HepG2 (cell line): Measurements from ENCODE around the gene IGF2. TPM values are rescaled to one million over a fixed set of nuclear protein-coding genes. Genes with fewer than 3 reads are reported as not detected.

Source experiments
- E2F2 ChIP-seq: sonication (generic); formaldehyde crosslinking; IDR thresholded peaks from 2 replicates; pipeline ENCODE4 v1.4.0; 2020; ENCODE audit warnings: missing genetic modification reagents, borderline replicate concordance
- GATAD1 ChIP-seq: IDR thresholded peaks from 2 replicates; pipeline ENCODE4 v1.6.1; 2016; ENCODE audit warnings: missing genetic modification reagents, missing compliant biosample characterization
- GLI4 ChIP-seq: sonication (generic); formaldehyde crosslinking; IDR thresholded peaks from 2 replicates; pipeline ENCODE4 v1.5.1; 2020; ENCODE audit warnings: missing genetic modification reagents, mild to moderate bottlenecking, moderate library complexity, borderline replicate concordance
- HNF1A ChIP-seq, 2 experiments: sonication (generic) in 1 of 2; formaldehyde crosslinking in 1 of 2; IDR thresholded peaks; 2 replicates each; pipeline versions ENCODE4 v1.4.0 to v1.6.1; 2016 to 2020; ENCODE audit warnings: borderline replicate concordance in 1 of 2, low read depth in 1 of 2, mild to moderate bottlenecking in 1 of 2, missing genetic modification reagents in 1 of 2
- HNF4A ChIP-seq: sonication (generic); formaldehyde crosslinking; IDR thresholded peaks from 2 replicates; pipeline ENCODE4 v1.4.0; 2020; ENCODE audit warnings: missing genetic modification reagents
- HOXA3 ChIP-seq: sonication (generic); formaldehyde crosslinking; IDR thresholded peaks from 2 replicates; pipeline ENCODE4 v1.5.0; 2020; ENCODE audit warnings: missing genetic modification reagents
- NPAS2 ChIP-seq: sonication (generic); formaldehyde crosslinking; IDR thresholded peaks from 2 replicates; pipeline ENCODE4 v1.8.0; 2022; ENCODE audit warnings: mild to moderate bottlenecking, missing genetic modification reagents, borderline replicate concordance
- RFX5 ChIP-seq: IDR thresholded peaks from 2 replicates; pipeline ENCODE4 v1.6.1; 2011; ENCODE audit warnings: low read depth, low read length, improper control_type of control experiment
- SMAD3 ChIP-seq: sonication (generic); formaldehyde crosslinking; IDR thresholded peaks from 2 replicates; pipeline ENCODE4 v1.4.0; 2020; ENCODE audit warnings: missing genetic modification reagents
- SNRNP70 ChIP-seq: fragments of 200-400 bp; formaldehyde crosslinking; IDR thresholded peaks from 2 replicates; pipeline ENCODE4 v1.6.1; 2017; ENCODE audit warnings: mild to moderate bottlenecking, low read depth, low read length, moderate library complexity
- ZFY ChIP-seq: sonication (generic); formaldehyde crosslinking; IDR thresholded peaks from 2 replicates; pipeline ENCODE4 v1.4.0; 2020; ENCODE audit warnings: missing genetic modification reagents
- ZKSCAN1 ChIP-seq: fragments of 150-350 bp; IDR thresholded peaks from 2 replicates; pipeline ENCODE4 v1.6.1; 2014; ENCODE audit warnings: low read length
- ZNF33A ChIP-seq: sonication (generic); formaldehyde crosslinking; IDR thresholded peaks from 2 replicates; pipeline ENCODE4 v1.5.1; 2020; ENCODE audit warnings: missing genetic modification reagents, mild to moderate bottlenecking, moderate library complexity, borderline replicate concordance
- ZNF446 ChIP-seq: sonication (generic); formaldehyde crosslinking; IDR thresholded peaks from 2 replicates; pipeline ENCODE4 v1.5.0; 2020; ENCODE audit warnings: mild to moderate bottlenecking, missing genetic modification reagents
- ZNF562 ChIP-seq: sonication (generic); formaldehyde crosslinking; IDR thresholded peaks from 2 replicates; pipeline ENCODE4 v1.8.0; 2022; ENCODE audit warnings: missing genetic modification reagents, borderline replicate concordance
- ZNF563 ChIP-seq: sonication (generic); formaldehyde crosslinking; IDR thresholded peaks from 2 replicates; pipeline ENCODE4 v1.8.0; 2022; ENCODE audit warnings: mild to moderate bottlenecking, moderate library complexity, missing genetic modification reagents
- ZNF782 ChIP-seq: sonication (generic); formaldehyde crosslinking; IDR thresholded peaks from 2 replicates; pipeline ENCODE4 v1.4.0; 2020; ENCODE audit warnings: missing genetic modification reagents, mild to moderate bottlenecking, borderline replicate concordance
- polyA plus RNA-seq, 8 experiments: library from polyadenylated mRNA; depleted of rRNA in 3 of 8; stranded (reverse) in 7 of 8; unstranded in 1 of 8; fragments of >200 nt; fragmentation: Illumina TruSeq in 4 of 8; extraction: Trizol in 4 of 8; gene quantifications; 2 replicates each; pipeline versions ENCODE4 v1.2.1 to v1.2.3, GENCODE V29; 2011 to 2016; ENCODE audit warnings: low read depth in 4 of 8, missing spikeins in 1 of 8, mixed read lengths in 1 of 8; ENCODE audit not compliant: insufficient read depth in 1 of 8
- total RNA-seq, 5 experiments: library from RNA; depleted of rRNA; stranded (reverse); fragments of >200 nt; fragmentation: Illumina TruSeq; extraction: Trizol; gene quantifications; 2 replicates each; pipeline ENCODE4 v1.2.3, GENCODE V29; 2016; ENCODE audit warnings: low read depth in 1 of 5
- TF ChIP-seq, protein P1 (sequence below): sonication (generic); formaldehyde crosslinking; IDR thresholded peaks from 2 replicates; pipeline ENCODE4 v1.4.0; 2020; ENCODE audit warnings: missing genetic modification reagents
- TF ChIP-seq, protein P2 (sequence below): IDR thresholded peaks from 2 replicates; pipeline ENCODE4 v1.6.1; 2018; ENCODE audit warnings: missing genetic modification reagents

Gene IGF2
- total and polyA plus RNA-seq, 2 of the 13 experiments (the other 11 are each of a cell fraction or from before 2014, with no cell fraction given): 79.1 to 254 TPM

GRCh38 chr11:2134022-2135010, 4.9 kb downstream of the IGF2 start (continued):
- TF ChIP-seq, protein P1, sequence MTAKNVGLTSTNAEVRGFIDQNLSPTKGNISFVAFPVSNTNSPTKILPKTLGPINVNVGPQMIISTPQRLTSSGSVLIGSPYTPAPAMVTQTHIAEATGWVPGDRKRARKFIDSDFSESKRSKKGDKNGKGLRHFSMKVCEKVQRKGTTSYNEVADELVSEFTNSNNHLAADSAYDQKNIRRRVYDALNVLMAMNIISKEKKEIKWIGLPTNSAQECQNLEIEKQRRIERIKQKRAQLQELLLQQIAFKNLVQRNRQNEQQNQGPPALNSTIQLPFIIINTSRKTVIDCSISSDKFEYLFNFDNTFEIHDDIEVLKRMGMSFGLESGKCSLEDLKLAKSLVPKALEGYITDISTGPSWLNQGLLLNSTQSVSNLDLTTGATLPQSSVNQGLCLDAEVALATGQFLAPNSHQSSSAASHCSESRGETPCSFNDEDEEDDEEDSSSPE (CRISPR knock-in tag): no peak
- TF ChIP-seq ZKSCAN1: no peak
- TF ChIP-seq GLI4 (CRISPR knock-in tag): 0 out of 2 replicates have a peak, but pooled peaks have one; percentile 7
- TF ChIP-seq ZNF563 (CRISPR knock-in tag): 0 out of 2 replicates have a peak, but pooled peaks have one; percentile 35
- TF ChIP-seq SNRNP70: no peak
- no peak for TF ChIP-seq NPAS2 (CRISPR knock-in tag)
- no peak for TF ChIP-seq HNF1A (IDR thresholded peaks at IDR 0.05; ENCODE audit: low read depth)
- TF ChIP-seq HNF1A (CRISPR knock-in tag; IDR thresholded peaks at IDR 0.05; ENCODE audit: borderline replicate concordance): no peak
- TF ChIP-seq ZNF782: no peak
- no peak for TF ChIP-seq HNF4A
- no peak; the same call in 1 of the 2 replicates for TF ChIP-seq HOXA3 (CRISPR knock-in tag)
- no peak for TF ChIP-seq ZNF562
- TF ChIP-seq, protein P2, sequence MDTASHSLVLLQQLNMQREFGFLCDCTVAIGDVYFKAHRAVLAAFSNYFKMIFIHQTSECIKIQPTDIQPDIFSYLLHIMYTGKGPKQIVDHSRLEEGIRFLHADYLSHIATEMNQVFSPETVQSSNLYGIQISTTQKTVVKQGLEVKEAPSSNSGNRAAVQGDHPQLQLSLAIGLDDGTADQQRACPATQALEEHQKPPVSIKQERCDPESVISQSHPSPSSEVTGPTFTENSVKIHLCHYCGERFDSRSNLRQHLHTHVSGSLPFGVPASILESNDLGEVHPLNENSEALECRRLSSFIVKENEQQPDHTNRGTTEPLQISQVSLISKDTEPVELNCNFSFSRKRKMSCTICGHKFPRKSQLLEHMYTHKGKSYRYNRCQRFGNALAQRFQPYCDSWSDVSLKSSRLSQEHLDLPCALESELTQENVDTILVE (CRISPR knock-in tag): no peak
- no peak for TF ChIP-seq GATAD1 (CRISPR knock-in tag)
- no peak for TF ChIP-seq ZFY
- TF ChIP-seq RFX5: no peak
- 0 out of 2 replicates have a peak, but pooled peaks have one; percentile 18 for TF ChIP-seq ZNF33A (CRISPR knock-in tag)
- no peak for TF ChIP-seq E2F2 (CRISPR knock-in tag)
- TF ChIP-seq SMAD3 (CRISPR knock-in tag): no peak
- 0 out of 2 replicates have a peak, but pooled peaks have one; percentile 4 for TF ChIP-seq ZNF446 (CRISPR knock-in tag)
